K562 (cell line): Measurements from ENCODE around the gene BEST1. TPM values are rescaled to one million over a fixed set of nuclear protein-coding genes. Genes with fewer than 3 reads are reported as not detected.

Experiments used
- CBFA2T3 ChIP-seq: fragments of 450-650 bp; IDR thresholded peaks from 2 replicates; pipeline ENCODE4 v1.6.1; 2017
- KDM2B ChIP-seq: fragments of 250-450 bp; sonication (Bioruptor Pico); IDR thresholded peaks from 2 replicates; pipeline ENCODE4 v1.8.0; 2021; ENCODE audit warnings: mild to moderate bottlenecking, moderate library complexity
- SIRT6 ChIP-seq: IDR thresholded peaks from one replicate; pipeline ENCODE4 v1.6.1; 2012; ENCODE audit warnings: low read depth, mild to moderate bottlenecking, control low read depth, inconsistent platforms, low read length, moderate library complexity
- SRF ChIP-seq, 2 experiments: fragments of 250-450, 450-650 bp in 1 of 2; sonication (Bioruptor Pico) in 1 of 2; sonication (generic) in 1 of 2; formaldehyde crosslinking; IDR thresholded peaks; 2 replicates each; pipeline versions ENCODE4 v1.5.0 to v1.5.1; 2020 to 2022; ENCODE audit warnings: mild to moderate bottlenecking in 1 of 2, missing genetic modification reagents in 1 of 2
- ZNF282 ChIP-seq: sonication (generic); formaldehyde crosslinking; IDR thresholded peaks from 2 replicates; pipeline ENCODE4 v1.8.1; 2023; ENCODE audit warnings: missing genetic modification reagents
- ZNF79 ChIP-seq: fragments of 250-450 bp; sonication (Bioruptor Pico); IDR thresholded peaks from 2 replicates; pipeline ENCODE4 v1.4.0; 2020; ENCODE audit warnings: low read depth, mild to moderate bottlenecking, moderate library complexity
- polyA plus RNA-seq, 8 experiments: library from polyadenylated mRNA; depleted of rRNA in 4 of 8; stranded (reverse) in 5 of 8; unstranded in 3 of 8; fragments of >200 nt; fragmentation: Nextera tagmentation in 2 of 8; fragmentation: Illumina TruSeq in 1 of 8; extraction: Ambion mirVana in 2 of 8; extraction: Trizol in 1 of 8; gene quantifications; 2 replicates each; pipeline versions ENCODE4 v1.2.1 to v1.2.3, GENCODE V29; 2011 to 2014; ENCODE audit warnings: inconsistent platforms in 1 of 8, missing spikeins in 1 of 8
- total RNA-seq, 7 experiments: library from RNA; depleted of rRNA in 6 of 7; stranded (reverse); fragments of >200 nt in 6 of 7; fragmentation: Illumina TruSeq in 2 of 7; extraction: Trizol in 2 of 7; gene quantifications; 2 replicates each; pipeline versions ENCODE4 v1.2.1 to v1.2.3, GENCODE V29; 2011 to 2021; ENCODE audit warnings: low replicate concordance in 1 of 7
- TF ChIP-seq, protein P1 (sequence below), 3 experiments: fragments of 200-800 bp in 1 of 3; sonication (Bioruptor generic) in 1 of 3; sonication (generic) in 1 of 3; formaldehyde crosslinking in 1 of 3; IDR thresholded peaks; 2 replicates each; pipeline versions ENCODE4 v1.6.1 to v1.8.0; 2016 to 2022; ENCODE audit warnings: mild to moderate bottlenecking in 2 of 3, missing compliant biosample characterization in 2 of 3, missing genetic modification characterization in 2 of 3, missing genetic modification reagents in 1 of 3
- TF ChIP-seq, protein P2 (sequence below): fragments of 450-650 bp; IDR thresholded peaks from 2 replicates; pipeline ENCODE4 v1.6.1; 2018; ENCODE audit warnings: mild to moderate bottlenecking, low read depth; ENCODE audit not compliant: partially characterized antibody
- TF ChIP-seq, protein P3 (sequence below), 2 experiments: fragments of 450-650 bp in 1 of 2; sonication (generic) in 1 of 2; formaldehyde crosslinking; conservative IDR thresholded peaks; 2 replicates each; pipeline versions ENCODE4 v1.4.0 to v1.8.1; 2020 to 2022; ENCODE audit warnings: mild to moderate bottlenecking in 1 of 2, missing genetic modification reagents in 1 of 2
- TF ChIP-seq, protein P4 (sequence below): fragments of 450-650 bp; formaldehyde crosslinking; IDR thresholded peaks from 2 replicates; pipeline ENCODE4 v1.4.0; 2022; ENCODE audit warnings: missing genetic modification characterization
- TF ChIP-seq, protein P5 (sequence below): fragments of 150-350 bp; IDR thresholded peaks from 2 replicates; pipeline ENCODE4 v1.6.1; 2014; ENCODE audit warnings: low read depth, mild to moderate bottlenecking, low read length, borderline replicate concordance
- TF ChIP-seq, protein P6 (sequence below), 2 experiments: fragments of 450-650 bp; IDR thresholded peaks; 2 replicates each; pipeline ENCODE4 v1.6.1; 2018; ENCODE audit warnings: mild to moderate bottlenecking in 2 of 2, low read depth in 1 of 2; ENCODE audit not compliant: partially characterized antibody in 2 of 2

The BEST1 gene
- total and polyA plus RNA-seq, 9 of the 15 experiments (the other 6 are each of a cell fraction or from before 2014, with no cell fraction given) = 0.07 to 1.3 (median 0.40) TPM

DNA sequence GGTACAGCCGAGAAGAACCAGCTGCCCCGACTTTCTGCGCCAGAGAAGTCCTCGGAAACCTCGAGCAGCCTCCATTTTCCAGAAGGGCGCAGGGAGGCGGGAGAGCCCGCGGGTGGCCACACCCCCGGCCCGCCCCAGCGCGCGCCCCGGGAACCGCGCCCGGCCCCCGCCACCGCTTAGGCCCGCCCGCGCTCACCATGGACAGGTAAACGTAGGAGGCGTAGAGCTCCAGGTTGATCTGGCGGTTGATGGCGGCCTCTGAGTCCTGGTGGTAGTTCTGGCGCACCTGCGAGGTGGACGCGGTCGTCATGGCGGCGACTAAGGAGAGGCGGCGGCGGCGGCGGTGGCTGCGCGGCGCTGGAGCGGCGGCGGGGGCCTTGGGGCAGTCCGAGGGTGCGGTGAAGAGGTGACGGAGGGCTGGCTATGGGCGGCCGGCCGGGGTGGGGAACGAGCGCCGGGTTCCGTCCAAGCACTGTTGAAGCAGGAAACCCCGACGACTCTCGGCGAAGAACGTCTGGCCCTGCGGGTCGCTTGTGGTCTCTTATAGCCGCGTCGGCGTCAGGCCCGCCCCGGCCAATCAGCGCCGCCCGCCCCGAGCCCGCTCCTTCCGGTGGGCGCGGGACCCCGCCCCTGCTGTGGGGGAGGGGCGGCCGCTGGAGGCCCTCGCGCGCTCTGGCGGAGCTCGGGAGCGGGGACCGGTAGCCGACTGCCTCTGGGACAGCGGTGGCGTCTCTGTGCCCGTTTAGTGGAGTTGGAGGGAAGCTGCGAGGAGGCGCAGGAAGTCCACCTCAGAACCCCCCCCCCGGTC, 17.2 kb downstream of the BEST1 start, which contains the start of gene FTH1 (continued):
- TF ChIP-seq, protein P1, sequence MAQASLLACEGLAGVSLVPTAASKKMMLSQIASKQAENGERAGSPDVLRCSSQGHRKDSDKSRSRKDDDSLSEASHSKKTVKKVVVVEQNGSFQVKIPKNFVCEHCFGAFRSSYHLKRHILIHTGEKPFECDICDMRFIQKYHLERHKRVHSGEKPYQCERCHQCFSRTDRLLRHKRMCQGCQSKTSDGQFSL (CRISPR knock-in tag; IDR thresholded peaks at IDR 0.05) = peak; percentile 87
- TF ChIP-seq, protein P1 (tag; IDR thresholded peaks at IDR 0.05) = no peak; a peak in 1 of 4 replicates
- TF ChIP-seq, protein P2, sequence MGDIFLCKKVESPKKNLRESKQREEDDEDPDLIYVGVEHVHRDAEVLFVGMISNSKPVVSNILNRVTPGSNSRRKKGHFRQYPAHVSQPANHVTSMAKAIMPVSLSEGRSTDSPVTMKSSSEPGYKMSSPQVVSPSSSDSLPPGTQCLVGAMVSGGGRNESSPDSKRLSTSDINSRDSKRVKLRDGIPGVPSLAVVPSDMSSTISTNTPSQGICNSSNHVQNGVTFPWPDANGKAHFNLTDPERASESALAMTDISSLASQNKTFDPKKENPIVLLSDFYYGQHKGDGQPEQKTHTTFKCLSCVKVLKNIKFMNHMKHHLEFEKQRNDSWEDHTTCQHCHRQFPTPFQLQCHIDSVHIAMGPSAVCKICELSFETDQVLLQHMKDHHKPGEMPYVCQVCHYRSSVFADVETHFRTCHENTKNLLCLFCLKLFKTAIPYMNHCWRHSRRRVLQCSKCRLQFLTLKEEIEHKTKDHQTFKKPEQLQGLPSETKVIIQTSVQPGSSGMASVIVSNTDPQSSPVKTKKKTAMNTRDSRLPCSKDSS = no peak
- no peak for TF ChIP-seq SIRT6
- TF ChIP-seq, protein P3, sequence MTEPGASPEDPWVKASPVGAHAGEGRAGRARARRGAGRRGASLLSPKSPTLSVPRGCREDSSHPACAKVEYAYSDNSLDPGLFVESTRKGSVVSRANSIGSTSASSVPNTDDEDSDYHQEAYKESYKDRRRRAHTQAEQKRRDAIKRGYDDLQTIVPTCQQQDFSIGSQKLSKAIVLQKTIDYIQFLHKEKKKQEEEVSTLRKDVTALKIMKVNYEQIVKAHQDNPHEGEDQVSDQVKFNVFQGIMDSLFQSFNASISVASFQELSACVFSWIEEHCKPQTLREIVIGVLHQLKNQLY (CRISPR knock-in tag; conservative IDR thresholded peaks at IDR 0.05) = peak in 1 of 2 experiments; percentile 51; a peak in 1 of 4 replicates
- TF ChIP-seq ZNF79 (CRISPR knock-in tag) = no peak
- TF ChIP-seq, protein P4, sequence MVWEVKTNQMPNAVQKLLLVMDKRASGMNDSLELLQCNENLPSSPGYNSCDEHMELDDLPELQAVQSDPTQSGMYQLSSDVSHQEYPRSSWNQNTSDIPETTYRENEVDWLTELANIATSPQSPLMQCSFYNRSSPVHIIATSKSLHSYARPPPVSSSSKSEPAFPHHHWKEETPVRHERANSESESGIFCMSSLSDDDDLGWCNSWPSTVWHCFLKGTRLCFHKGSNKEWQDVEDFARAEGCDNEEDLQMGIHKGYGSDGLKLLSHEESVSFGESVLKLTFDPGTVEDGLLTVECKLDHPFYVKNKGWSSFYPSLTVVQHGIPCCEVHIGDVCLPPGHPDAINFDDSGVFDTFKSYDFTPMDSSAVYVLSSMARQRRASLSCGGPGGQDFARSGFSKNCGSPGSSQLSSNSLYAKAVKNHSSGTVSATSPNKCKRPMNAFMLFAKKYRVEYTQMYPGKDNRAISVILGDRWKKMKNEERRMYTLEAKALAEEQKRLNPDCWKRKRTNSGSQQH (CRISPR knock-in tag) = no peak; the same call in 1 of the 2 replicates
- peak in 1 of 2 experiments; percentile 55; a peak in 1 of 4 replicates for TF ChIP-seq SRF (CRISPR knock-in tag; IDR thresholded peaks at IDR 0.05)
- TF ChIP-seq CBFA2T3 = no peak
- TF ChIP-seq ZNF282 = peak; percentile 93; the same call in 1 of the 2 replicates
- TF ChIP-seq, protein P5, sequence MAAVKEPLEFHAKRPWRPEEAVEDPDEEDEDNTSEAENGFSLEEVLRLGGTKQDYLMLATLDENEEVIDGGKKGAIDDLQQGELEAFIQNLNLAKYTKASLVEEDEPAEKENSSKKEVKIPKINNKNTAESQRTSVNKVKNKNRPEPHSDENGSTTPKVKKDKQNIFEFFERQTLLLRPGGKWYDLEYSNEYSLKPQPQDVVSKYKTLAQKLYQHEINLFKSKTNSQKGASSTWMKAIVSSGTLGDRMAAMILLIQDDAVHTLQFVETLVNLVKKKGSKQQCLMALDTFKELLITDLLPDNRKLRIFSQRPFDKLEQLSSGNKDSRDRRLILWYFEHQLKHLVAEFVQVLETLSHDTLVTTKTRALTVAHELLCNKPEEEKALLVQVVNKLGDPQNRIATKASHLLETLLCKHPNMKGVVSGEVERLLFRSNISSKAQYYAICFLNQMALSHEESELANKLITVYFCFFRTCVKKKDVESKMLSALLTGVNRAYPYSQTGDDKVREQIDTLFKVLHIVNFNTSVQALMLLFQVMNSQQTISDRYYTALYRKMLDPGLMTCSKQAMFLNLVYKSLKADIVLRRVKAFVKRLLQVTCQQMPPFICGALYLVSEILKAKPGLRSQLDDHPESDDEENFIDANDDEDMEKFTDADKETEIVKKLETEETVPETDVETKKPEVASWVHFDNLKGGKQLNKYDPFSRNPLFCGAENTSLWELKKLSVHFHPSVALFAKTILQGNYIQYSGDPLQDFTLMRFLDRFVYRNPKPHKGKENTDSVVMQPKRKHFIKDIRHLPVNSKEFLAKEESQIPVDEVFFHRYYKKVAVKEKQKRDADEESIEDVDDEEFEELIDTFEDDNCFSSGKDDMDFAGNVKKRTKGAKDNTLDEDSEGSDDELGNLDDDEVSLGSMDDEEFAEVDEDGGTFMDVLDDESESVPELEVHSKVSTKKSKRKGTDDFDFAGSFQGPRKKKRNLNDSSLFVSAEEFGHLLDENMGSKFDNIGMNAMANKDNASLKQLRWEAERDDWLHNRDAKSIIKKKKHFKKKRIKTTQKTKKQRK = no peak
- no peak for TF ChIP-seq KDM2B (CRISPR knock-in tag)
- TF ChIP-seq, protein P6, sequence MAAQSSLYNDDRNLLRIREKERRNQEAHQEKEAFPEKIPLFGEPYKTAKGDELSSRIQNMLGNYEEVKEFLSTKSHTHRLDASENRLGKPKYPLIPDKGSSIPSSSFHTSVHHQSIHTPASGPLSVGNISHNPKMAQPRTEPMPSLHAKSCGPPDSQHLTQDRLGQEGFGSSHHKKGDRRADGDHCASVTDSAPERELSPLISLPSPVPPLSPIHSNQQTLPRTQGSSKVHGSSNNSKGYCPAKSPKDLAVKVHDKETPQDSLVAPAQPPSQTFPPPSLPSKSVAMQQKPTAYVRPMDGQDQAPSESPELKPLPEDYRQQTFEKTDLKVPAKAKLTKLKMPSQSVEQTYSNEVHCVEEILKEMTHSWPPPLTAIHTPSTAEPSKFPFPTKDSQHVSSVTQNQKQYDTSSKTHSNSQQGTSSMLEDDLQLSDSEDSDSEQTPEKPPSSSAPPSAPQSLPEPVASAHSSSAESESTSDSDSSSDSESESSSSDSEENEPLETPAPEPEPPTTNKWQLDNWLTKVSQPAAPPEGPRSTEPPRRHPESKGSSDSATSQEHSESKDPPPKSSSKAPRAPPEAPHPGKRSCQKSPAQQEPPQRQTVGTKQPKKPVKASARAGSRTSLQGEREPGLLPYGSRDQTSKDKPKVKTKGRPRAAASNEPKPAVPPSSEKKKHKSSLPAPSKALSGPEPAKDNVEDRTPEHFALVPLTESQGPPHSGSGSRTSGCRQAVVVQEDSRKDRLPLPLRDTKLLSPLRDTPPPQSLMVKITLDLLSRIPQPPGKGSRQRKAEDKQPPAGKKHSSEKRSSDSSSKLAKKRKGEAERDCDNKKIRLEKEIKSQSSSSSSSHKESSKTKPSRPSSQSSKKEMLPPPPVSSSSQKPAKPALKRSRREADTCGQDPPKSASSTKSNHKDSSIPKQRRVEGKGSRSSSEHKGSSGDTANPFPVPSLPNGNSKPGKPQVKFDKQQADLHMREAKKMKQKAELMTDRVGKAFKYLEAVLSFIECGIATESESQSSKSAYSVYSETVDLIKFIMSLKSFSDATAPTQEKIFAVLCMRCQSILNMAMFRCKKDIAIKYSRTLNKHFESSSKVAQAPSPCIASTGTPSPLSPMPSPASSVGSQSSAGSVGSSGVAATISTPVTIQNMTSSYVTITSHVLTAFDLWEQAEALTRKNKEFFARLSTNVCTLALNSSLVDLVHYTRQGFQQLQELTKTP (IDR thresholded peaks at IDR 0.05; ENCODE audit: low read depth in 1 of 2, partially characterized antibody in 2 of 2) = no peak
